Ectodermal cell (in vitro differentiated cells): ENCODE measurements around the gene UVSSA.
"Not testable (repeated sequence)": the region's sequence is repeated elsewhere in the genome, so short reads cannot be mapped to it uniquely, and the experiment has no call there.

ENCODE experiments used
- H3K27ac ChIP-seq: 2 replicates; pipeline ENCODE4 v1.7.0; 2013; ENCODE audit warnings: mild to moderate bottlenecking, low read depth, low read length; ENCODE audit not compliant: insufficient read depth, poor library complexity, severe bottlenecking
- H3K27me3 ChIP-seq: 2 replicates; pipeline ENCODE4 v1.7.0; 2013; ENCODE audit warnings: mild to moderate bottlenecking, low read length; ENCODE audit not compliant: insufficient read depth, control insufficient read depth, poor library complexity, severe bottlenecking
- H3K36me3 ChIP-seq: one replicate; pipeline ENCODE4 v1.7.0; 2013; ENCODE audit warnings: low read length; ENCODE audit not compliant: control insufficient read depth, insufficient read depth
- H3K4me1 ChIP-seq: one replicate; pipeline ENCODE4 v1.7.0; 2013; ENCODE audit warnings: low read length; ENCODE audit not compliant: control insufficient read depth, insufficient read depth
- H3K4me3 ChIP-seq: 2 replicates; pipeline ENCODE4 v1.7.0; 2013; ENCODE audit warnings: low read depth, low read length, control low read depth; ENCODE audit not compliant: insufficient read depth
- H3K9me3 ChIP-seq: 2 replicates; pipeline ENCODE4 v1.7.0; 2013; ENCODE audit warnings: mild to moderate bottlenecking, low read length, moderate library complexity; ENCODE audit not compliant: control insufficient read depth
- WGBS, 2 experiments: methylation state at CpG; one replicate each; pipeline ENCODE4 v1.1.7; 2013; ENCODE audit warnings: missing lambda C conversion rate in 2 of 2; 5-methylcytosine and 5-hydroxymethylcytosine counted together

Gene UVSSA

DNA sequence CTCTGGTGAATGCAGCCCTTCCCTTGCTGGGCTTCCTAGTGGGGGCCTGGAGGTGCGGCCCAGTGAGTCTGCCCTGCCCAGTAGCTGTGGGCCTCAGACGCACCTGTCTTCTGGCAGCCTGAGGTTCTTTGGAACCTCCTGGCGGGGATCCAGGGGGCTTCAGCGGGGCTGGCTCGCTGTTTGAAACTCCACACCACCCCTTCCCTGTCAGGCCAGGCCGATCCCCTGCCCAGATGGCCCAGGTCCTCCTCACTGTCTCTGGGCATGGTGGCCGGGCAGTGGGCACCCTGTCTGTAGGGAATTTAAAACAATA is 69.9 kb downstream of the UVSSA start:
- H3K27me3 ChIP-seq, result peaks cover 40% of the 10 kb centered on the region
- H3K36me3 ChIP-seq, result no peaks in the 10 kb centered on the region
- no peaks in the 10 kb centered on the region for H3K4me1 ChIP-seq
- no peak overlapping the region for H3K27ac ChIP-seq
- no peak overlapping the region for H3K4me3 ChIP-seq
- H3K9me3 ChIP-seq, result no peaks in the 10 kb centered on the region
- WGBS, 2 experiments, result 84 to 86% methylated on average over 7 of the region's 7 CpGs

DNA sequence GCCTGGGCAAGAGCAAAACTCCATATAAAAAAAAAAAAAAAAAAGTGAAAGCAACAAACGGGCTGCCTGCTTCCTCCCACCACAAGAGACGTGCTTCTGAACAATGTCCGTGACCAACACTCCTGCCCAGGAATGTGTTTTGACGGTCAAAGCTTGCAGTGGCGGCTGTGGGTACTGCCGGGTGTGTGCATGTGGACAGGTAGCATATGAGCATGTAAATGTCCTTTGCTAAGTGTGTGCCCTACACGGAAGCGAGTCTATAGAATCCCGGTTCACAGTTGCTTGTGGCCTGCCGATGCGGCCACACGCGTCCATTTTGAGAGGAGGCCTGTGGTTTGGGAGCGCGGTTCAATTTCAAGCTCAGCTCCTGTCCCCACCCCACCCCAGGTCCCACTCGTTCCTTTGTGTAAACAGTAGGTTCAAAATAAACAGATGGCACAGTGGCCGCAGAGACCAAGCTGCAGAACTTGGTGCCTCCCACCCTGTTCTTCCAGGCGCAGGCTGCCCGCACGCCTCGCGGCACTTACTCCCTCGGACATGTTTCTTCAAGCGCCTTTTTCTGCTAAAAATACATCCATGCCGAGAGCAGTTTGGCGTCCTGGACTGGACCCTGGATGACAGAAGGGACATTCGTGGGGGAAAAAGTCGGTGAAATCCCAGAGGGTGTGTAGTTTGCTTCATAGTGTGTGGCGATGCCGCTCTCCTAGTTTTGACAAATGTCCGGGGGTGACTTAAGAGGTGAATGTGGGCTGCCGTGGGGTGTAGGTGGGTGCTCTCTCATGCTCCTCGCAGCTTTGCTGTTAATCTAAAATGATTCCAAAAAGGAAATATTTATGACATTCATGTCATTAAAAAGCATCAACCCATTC is 70.7 kb downstream of the UVSSA start:
- no peak overlapping the region for H3K4me3 ChIP-seq
- no peak overlapping the region for H3K27ac ChIP-seq
- no peaks in the 10 kb centered on the region for H3K36me3 ChIP-seq
- no peaks in the 10 kb centered on the region for H3K9me3 ChIP-seq
- H3K27me3 ChIP-seq, result peaks cover 32% of the 10 kb centered on the region
- WGBS, 2 experiments, result 89 to 90% methylated on average over 32 to 33 of the region's 33 CpGs
- no peaks in the 10 kb centered on the region for H3K4me1 ChIP-seq

DNA sequence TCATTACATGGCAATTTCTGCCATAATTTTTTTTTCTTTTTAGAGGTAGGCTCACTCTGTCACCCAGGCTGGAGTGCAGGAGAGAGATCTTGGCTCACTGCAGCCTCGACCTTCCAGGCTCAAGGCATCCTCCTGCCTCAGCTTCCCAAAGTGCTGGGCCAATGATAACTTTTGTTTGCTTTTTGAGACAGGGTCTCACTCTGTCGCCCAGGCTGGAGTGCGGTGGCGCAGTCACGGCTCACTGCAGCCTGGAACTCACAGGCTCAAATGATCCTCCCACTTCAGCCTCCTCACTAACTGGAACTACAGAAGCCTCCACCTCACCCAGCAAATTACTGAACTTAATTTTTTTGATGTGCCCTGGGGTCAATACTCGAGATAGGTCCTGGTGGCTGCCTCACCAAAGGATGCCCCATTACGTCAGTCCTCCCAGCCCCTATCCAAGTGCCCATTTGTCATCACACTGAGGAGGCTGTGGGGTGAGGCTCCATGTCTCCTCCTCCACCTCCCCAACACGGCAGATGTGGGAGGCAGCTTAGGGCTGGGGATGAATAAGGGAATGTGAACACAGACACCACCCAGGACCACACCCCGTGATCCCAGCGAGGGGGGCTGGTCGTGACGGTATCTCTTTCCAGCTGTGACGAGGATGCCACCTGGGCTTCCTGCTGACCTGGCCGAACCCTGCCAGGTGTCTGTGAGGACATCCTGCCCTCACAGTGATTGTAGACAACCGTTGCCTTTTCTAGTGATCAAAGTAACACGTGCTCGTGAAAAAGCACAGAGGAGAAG is 71.7 kb downstream of the UVSSA start:
- H3K4me1 ChIP-seq, result no peaks in the 10 kb centered on the region
- H3K27me3 ChIP-seq, result peaks cover 22% of the 10 kb centered on the region
- WGBS, 2 experiments, result 79 to 81% methylated on average over 17 of the region's 17 CpGs
- H3K36me3 ChIP-seq, result no peaks in the 10 kb centered on the region
- H3K9me3 ChIP-seq, result no peaks in the 10 kb centered on the region
- H3K27ac ChIP-seq, result no peak overlapping the region
- H3K4me3 ChIP-seq, result no peak overlapping the region

DNA sequence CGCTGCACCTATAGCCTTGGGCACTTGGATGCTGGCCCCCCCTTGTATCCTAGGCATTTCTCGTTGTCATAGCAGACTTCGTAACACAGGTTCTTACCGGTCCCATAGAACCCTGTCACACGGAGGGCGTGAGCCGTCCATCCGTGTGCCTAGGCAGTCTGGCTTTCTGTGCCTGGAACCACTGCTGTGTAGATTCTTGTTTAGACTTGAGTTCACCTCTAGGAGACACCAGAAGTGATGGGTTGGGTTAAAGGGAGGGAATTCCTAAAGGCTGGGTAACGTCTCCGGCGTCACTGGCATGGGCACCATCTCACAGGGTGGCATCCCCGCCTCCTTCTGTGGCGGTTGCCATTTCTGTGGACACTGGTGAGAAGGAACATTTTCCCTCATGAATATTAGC is 72.7 kb downstream of the UVSSA start:
- no peaks in the 10 kb centered on the region for H3K9me3 ChIP-seq
- no peak overlapping the region for H3K27ac ChIP-seq
- WGBS, 2 experiments, result 86 to 88% methylated on average over 13 of the region's 13 CpGs
- no peaks in the 10 kb centered on the region for H3K36me3 ChIP-seq
- H3K27me3 ChIP-seq, result peaks cover 17% of the 10 kb centered on the region
- H3K4me3 ChIP-seq, result no peak overlapping the region
- H3K4me1 ChIP-seq, result no peaks in the 10 kb centered on the region

DNA sequence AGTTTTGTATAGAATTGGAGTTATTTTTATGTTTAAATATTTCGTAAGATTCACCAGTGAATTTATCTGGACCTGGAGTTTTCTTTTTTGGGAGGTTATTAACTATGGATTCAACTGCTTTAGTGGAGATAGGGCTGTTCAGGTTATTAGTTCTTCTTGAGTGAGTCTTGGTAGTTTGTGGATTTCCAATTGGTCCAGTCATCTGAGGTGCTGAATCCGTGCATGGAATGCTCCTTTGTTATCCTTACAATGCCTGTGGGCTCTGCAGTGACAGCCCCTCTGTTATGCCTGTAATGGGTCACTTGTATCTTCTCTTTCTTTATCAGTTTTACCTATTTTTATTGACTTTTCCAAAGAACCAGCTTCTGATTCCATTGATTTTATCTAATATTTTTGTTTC is 74.6 kb downstream of the UVSSA start:
- Histone ChIP-seq H3K36me3 (no peaks in the 10 kb centered on the region), H3K4me3 (no peak overlapping the region), H3K27me3 (peaks cover 8% of the 10 kb centered on the region), H3K27ac (no peak overlapping the region), H3K4me1 (no peaks in the 10 kb centered on the region), H3K9me3 (no peaks in the 10 kb centered on the region)
- 44% methylated on average over 2 of the region's 2 CpGs for WGBS, 2 experiments

DNA sequence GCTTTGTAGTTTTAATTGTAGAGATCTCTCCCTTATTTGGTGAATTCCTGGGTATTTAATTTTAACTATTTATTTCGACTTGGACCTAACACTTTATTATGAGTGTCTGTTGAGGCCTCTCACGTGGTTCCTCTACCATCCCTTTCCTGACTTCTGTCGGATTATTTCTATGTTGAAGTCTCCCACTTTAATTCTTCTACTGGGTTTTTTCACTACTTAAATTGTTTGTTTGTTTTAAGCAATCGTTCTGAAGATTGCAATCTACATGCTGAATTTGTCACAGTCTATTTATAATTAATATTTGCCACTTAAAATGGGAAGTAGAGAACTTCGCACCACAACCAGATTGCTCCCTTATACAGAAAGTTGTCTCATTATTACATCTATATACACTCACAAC is 80.0 kb downstream of the UVSSA start:
- no peak overlapping the region for H3K4me3 ChIP-seq
- no peaks in the 10 kb centered on the region for H3K4me1 ChIP-seq
- WGBS, 2 experiments, result 84 to 89% methylated on average over 4 to 5 of the region's 5 CpGs
- no peaks in the 10 kb centered on the region for H3K36me3 ChIP-seq
- H3K27me3 ChIP-seq, result no peaks in the 10 kb centered on the region
- no peaks in the 10 kb centered on the region for H3K9me3 ChIP-seq
- no peak overlapping the region for H3K27ac ChIP-seq

DNA sequence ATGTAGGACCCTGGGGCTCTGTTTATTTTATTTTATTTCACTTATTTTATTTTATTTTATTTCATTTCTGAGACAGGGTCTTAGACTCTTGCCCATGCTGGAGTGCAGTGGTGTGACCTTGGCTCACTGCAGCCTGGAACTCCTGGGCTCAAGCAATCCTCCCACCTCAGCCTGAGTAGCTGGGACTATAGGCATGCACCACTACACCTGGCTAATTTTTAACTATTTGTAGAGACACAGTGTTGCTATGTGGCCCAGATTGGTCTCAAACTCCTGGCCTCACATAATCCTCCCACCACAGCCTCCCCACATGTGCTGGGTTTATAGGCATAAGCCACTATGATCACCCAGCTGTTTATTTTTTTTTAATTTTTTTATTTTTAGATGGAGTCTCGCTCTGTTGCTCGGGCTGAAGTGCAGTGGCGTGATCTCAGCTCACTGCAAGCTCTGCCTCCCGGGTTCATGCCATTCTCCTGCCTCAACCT is 96.7 kb downstream of the UVSSA start:
- H3K27ac ChIP-seq, result not testable (repeated sequence)

More for the DNA sequence above, 96.7 kb downstream of the UVSSA start:
- H3K9me3 ChIP-seq, H3K36me3 ChIP-seq, H3K27me3 ChIP-seq, H3K4me3 ChIP-seq, H3K4me1 ChIP-seq: not testable (repeated sequence)
- WGBS, 2 experiments, result 92 to 93% methylated on average over 4 of the region's 4 CpGs
